A549 (cell line): ENCODE measurements around the gene PTTG2. TPM values are rescaled to one million over a fixed set of nuclear protein-coding genes. Genes with fewer than 3 reads are reported as not detected.

ENCODE experiments used
- ATAC-seq, 2 experiments: fragments of 200-7000 bp in 1 of 2; fragments of >200 bp in 1 of 2; cut with Nextera tagmentation in 1 of 2; cut with Tn5 transposase in 1 of 2; 3 replicates each; pipeline versions ENCODE4 v1.8.0 to v1.9.1; 2018 to 2020; ENCODE audit warnings: mild to moderate bottlenecking in 1 of 2, moderate library complexity in 1 of 2
- CTCF ChIA-PET: fragments of 300-600 bp; sonication (Branson Sonifier 250); formaldehyde crosslinking; extraction: SDS; loops from one replicate; lab custom pipeline; 2021; ENCODE audit warnings: antibody characterized with exemption, inconsistent platforms; lab: Yijun Ruan, JAX
- POLR2A ChIA-PET: fragments of 350-600 bp; formaldehyde crosslinking; extraction: SDS; loops from one replicate; lab custom pipeline; 2021; ENCODE audit warnings: antibody characterized with exemption, inconsistent platforms; lab: Yijun Ruan, JAX
- DNase-seq, 2 experiments: peaks; one replicate each; pipeline versions ENCODE4 v3.0.0 to v3.0.0-alpha.2; 2011 to 2016; ENCODE audit warnings: low read depth in 1 of 2, low spot score in 1 of 2
- FAIRE-seq: peaks from 2 replicates; lab custom pipeline; 2011; peaks lifted over from hg19 to GRCh38; lab: Jason Lieb, UNC
- H3K27ac ChIP-seq, 2 experiments: fragments of >200 bp; sonication (Bioruptor Twin); formaldehyde crosslinking; 3 replicates each; pipeline ENCODE4 v1.5.1; 2016 to 2017
- H3K4me1 ChIP-seq: fragments of >200 bp; sonication (Bioruptor Twin); formaldehyde crosslinking; 3 replicates; pipeline ENCODE4 v1.6.1; 2016
- H3K4me2 ChIP-seq: fragments of >200 bp; sonication (Bioruptor Twin); formaldehyde crosslinking; 3 replicates; pipeline ENCODE4 v1.6.1; 2016
- H3K4me3 ChIP-seq: fragments of >200 bp; sonication (Bioruptor Twin); formaldehyde crosslinking; 3 replicates; pipeline ENCODE4 v1.5.1; 2016
- H3K9me3 ChIP-seq: fragments of >200 bp; sonication (Bioruptor Twin); formaldehyde crosslinking; 3 replicates; pipeline ENCODE4 v1.6.1; 2016
- CBX2 ChIP-seq: fragments of 200-600 bp; sonication (generic); IDR thresholded peaks from 2 replicates; pipeline ENCODE4 v1.6.1; 2016; ENCODE audit warnings: low read depth, mild to moderate bottlenecking, borderline replicate concordance
- CHD4 ChIP-seq: fragments of 200-600 bp; sonication (generic); IDR thresholded peaks from 2 replicates; pipeline ENCODE4 v1.6.1; 2016; ENCODE audit warnings: antibody characterized with exemption, mild to moderate bottlenecking, borderline replicate concordance
- EHMT2 ChIP-seq: fragments of 200-600 bp; sonication (generic); IDR thresholded peaks from 2 replicates; pipeline ENCODE4 v1.6.1; 2016; ENCODE audit warnings: antibody characterized with exemption, low read depth, mild to moderate bottlenecking, moderate library complexity
- EP300 ChIP-seq, 2 experiments: fragments of >200 bp; sonication (Bioruptor Twin); formaldehyde crosslinking; IDR thresholded peaks; 2 replicates in 1 of 2; 3 replicates in 1 of 2; pipeline ENCODE4 v1.6.1; 2016 to 2017
- FOXS1 ChIP-seq: fragments of 250-450 bp; sonication (Bioruptor Pico); IDR thresholded peaks from 2 replicates; pipeline ENCODE4 v1.5.0; 2020; ENCODE audit warnings: mild to moderate bottlenecking, moderate library complexity
- GATA3 ChIP-seq: IDR thresholded peaks from 2 replicates; pipeline ENCODE4 v1.6.1; 2012; ENCODE audit warnings: borderline replicate concordance
- HDAC2 ChIP-seq: fragments of 200-600 bp; sonication (generic); IDR thresholded peaks from 2 replicates; pipeline ENCODE4 v1.6.1; 2016
- HES2 ChIP-seq: fragments of >200 bp; sonication (Bioruptor Twin); formaldehyde crosslinking; IDR thresholded peaks from 2 replicates; pipeline ENCODE4 v1.6.1; 2016
- HEYL ChIP-seq: fragments of 250-450 bp; sonication (Bioruptor Pico); IDR thresholded peaks from 2 replicates; pipeline ENCODE4 v1.8.0; 2021; ENCODE audit warnings: mild to moderate bottlenecking, moderate library complexity
- MAX ChIP-seq: IDR thresholded peaks from 2 replicates; pipeline ENCODE4 v1.6.1; 2012
- MAZ ChIP-seq: fragments of 150-350 bp; IDR thresholded peaks from 2 replicates; pipeline ENCODE4 v1.6.1; 2014; ENCODE audit warnings: antibody characterized with exemption, low read depth, low read length, borderline replicate concordance
- MYC ChIP-seq: IDR thresholded peaks from 2 replicates; pipeline ENCODE4 v1.6.1; 2012; ENCODE audit warnings: mild to moderate bottlenecking, inconsistent platforms, low read length, improper control_type of control experiment, borderline replicate concordance
- NPAS2 ChIP-seq: fragments of 250-450 bp; sonication (Bioruptor Pico); IDR thresholded peaks from 2 replicates; pipeline ENCODE4 v1.8.0; 2022; ENCODE audit warnings: mild to moderate bottlenecking, moderate library complexity, borderline replicate concordance
- NR3C1 ChIP-seq: fragments of >200 bp; sonication (Bioruptor Twin); formaldehyde crosslinking; IDR thresholded peaks from 3 replicates; pipeline ENCODE4 v1.6.1; 2017
- RAD21 ChIP-seq, 2 experiments: fragments of >200 bp in 1 of 2; sonication (Bioruptor Twin) in 1 of 2; formaldehyde crosslinking in 1 of 2; IDR thresholded peaks in 1 of 2; conservative IDR thresholded peaks in 1 of 2; 2 replicates in 1 of 2; 3 replicates in 1 of 2; pipeline ENCODE4 v1.6.1; 2012 to 2018; ENCODE audit warnings: inconsistent platforms in 1 of 2
- RARB ChIP-seq: fragments of 250-450 bp; sonication (Bioruptor Pico); IDR thresholded peaks from 2 replicates; pipeline ENCODE4 v1.8.0; 2021; ENCODE audit warnings: mild to moderate bottlenecking, moderate library complexity
- RFX5 ChIP-seq: fragments of 450-650 bp; IDR thresholded peaks from 2 replicates; pipeline ENCODE4 v1.7.1; 2014; ENCODE audit warnings: antibody characterized with exemption, mild to moderate bottlenecking, moderate library complexity
- RNF2 ChIP-seq: fragments of 200-600 bp; sonication (generic); IDR thresholded peaks from 2 replicates; pipeline ENCODE4 v1.6.1; 2016; ENCODE audit warnings: low read depth, mild to moderate bottlenecking, antibody characterized with exemption, moderate library complexity, borderline replicate concordance
- TFCP2L1 ChIP-seq: fragments of 250-450 bp; sonication (Bioruptor Pico); IDR thresholded peaks from 2 replicates; pipeline ENCODE4 v1.5.0; 2021; ENCODE audit warnings: mild to moderate bottlenecking
- ZC3H11A ChIP-seq: fragments of 450-650 bp; IDR thresholded peaks from 2 replicates; pipeline ENCODE4 v1.6.1; 2014; ENCODE audit warnings: antibody characterized with exemption, mild to moderate bottlenecking
- ZNF302 ChIP-seq: fragments of 250-450 bp; sonication (Bioruptor Pico); IDR thresholded peaks from 2 replicates; pipeline ENCODE4 v1.9.0; 2021; ENCODE audit warnings: inconsistent platforms, mild to moderate bottlenecking, moderate library complexity
- WGBS: methylation state at CpG from one replicate; pipeline ENCODE4 v1.1.6; 2017; ENCODE audit errors: missing lambda C conversion rate; 5-methylcytosine and 5-hydroxymethylcytosine counted together
- polyA plus RNA-seq, 4 experiments: library from polyadenylated mRNA; depleted of rRNA in 3 of 4; stranded (reverse); fragments of >200 nt; fragmentation: RNase III in 1 of 4; extraction: RNeasy Plus Mini Kit Qiagen cat#74134 plus additional on column Dnase treatment in 1 of 4; gene quantifications; 2 replicates in 3 of 4; 3 replicates in 1 of 4; pipeline ENCODE4 v1.2.3, GENCODE V29; 2011 to 2017
- TF ChIP-seq, protein P1 (sequence below): fragments of 250-450 bp; sonication (Bioruptor Pico); IDR thresholded peaks from 2 replicates; pipeline ENCODE4 v1.5.0; 2021; ENCODE audit warnings: mild to moderate bottlenecking, moderate library complexity, borderline replicate concordance
- TF ChIP-seq, protein P2 (sequence below): fragments of >200 bp; sonication (Bioruptor Twin); formaldehyde crosslinking; IDR thresholded peaks from 3 replicates; pipeline ENCODE4 v1.6.1; 2016

PTTG2 gene
- polyA plus RNA-seq, 2 of the 4 experiments (the other 2 are of a cell fraction) = not detected

- FAIRE-seq (no peak), ATAC-seq (no peak), DNase-seq (no peak)
- Histone ChIP-seq H3K27ac (no peak overlapping the region), H3K4me2 (no peak overlapping the region), H3K4me3 (no peak overlapping the region), H3K9me3 (no peaks in the 10 kb centered on the region), H3K4me1 (no peaks in the 10 kb centered on the region)
- no peak for TF ChIP-seq RNF2
- TF ChIP-seq HEYL (CRISPR knock-in tag) = no peak
- no peak for TF ChIP-seq ZC3H11A
- no peak for TF ChIP-seq FOXS1 (CRISPR knock-in tag)
- no peak for TF ChIP-seq NR3C1
- no peak for TF ChIP-seq NPAS2
- ChIA-PET CTCF (no interaction called here), POLR2A (no interaction called here)
- WGBS = 30% methylated on average over 4 of the region's 4 CpGs
Measured at GRCh38 chr4:37956941-37957340, 3.3 kb upstream of the PTTG2 start.

DNA sequence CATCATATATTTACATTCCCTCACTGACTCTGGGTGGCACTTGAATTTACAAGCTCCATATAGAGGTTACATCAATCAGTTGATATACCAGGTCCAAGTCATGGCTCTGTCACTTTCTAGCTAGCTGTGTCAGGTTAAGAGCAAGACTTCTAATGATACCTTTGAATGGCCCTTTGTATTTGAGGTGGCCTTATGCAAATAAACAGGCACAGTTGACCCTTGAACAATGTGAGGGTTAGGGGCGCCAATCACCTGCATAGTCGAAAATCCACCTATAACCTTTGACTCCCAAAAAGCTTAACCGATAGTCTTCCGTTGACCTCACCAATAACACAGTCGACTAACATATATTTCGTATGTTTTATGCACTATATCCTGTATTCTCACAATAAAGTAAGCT lies 1.3 kb upstream of the PTTG2 start:
- no peak overlapping the region for H3K4me3 ChIP-seq
- CTCF ChIA-PET = no interaction called here

DNA sequence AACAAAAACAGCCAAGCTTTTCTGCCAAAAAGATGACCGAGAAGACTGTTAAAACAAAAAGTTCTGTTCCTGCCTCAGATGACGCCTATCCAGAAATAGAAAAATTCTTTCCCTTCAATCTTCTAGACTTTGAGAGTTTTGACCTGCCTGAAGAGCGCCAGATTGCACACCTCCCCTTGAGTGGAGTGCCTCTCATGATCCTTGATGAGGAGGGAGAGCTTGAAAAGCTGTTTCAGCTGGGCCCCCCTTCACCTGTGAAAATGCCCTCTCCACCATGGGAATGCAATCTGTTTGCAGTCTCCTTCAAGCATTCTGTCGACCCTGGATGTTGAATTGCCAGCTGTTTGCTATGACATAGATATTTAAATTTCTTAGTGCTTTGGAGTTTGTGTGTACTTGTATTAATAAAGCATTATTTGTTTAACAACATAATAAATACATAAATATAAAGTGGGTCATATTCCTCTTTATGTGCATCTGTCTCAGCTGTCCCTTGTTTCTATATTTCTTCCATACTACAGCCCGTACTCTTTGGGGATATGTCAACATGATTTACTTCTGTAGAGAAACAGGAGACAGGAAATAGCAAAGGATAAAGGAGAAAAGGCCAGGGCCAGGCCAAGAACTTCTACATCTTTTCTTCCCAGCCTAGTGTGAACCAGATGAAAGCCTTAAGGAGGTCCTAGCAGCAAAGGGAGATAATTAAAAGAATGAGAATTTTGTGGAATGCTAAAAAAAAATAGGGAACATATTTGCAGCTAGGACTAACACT lies 667 bp downstream of the PTTG2 start:
- no peak overlapping the region for H3K27ac ChIP-seq
- ChIA-PET POLR2A (no interaction called here), CTCF (interaction anchor here (0.6 kb wide), 1 partner anchor 43 kb away, joined by 3 read pairs; no protein-coding TSS in a partner anchor)
- TF ChIP-seq EHMT2 (no peak), RAD21 (conservative IDR thresholded peaks at IDR 0.05 in 1 of 2, IDR thresholded peaks at IDR 0.05 in 1 of 2) (no peak), GATA3 (no peak), MYC (no peak), ZC3H11A (no peak), EP300 (IDR thresholded peaks at IDR 0.05) (no peak), CBX2 (no peak), HES2 (no peak), CHD4 (no peak), NPAS2 (no peak), RARB (no peak), RFX5 (no peak), TFCP2L1 (CRISPR knock-in tag) (no peak)
- TF ChIP-seq, protein P1, sequence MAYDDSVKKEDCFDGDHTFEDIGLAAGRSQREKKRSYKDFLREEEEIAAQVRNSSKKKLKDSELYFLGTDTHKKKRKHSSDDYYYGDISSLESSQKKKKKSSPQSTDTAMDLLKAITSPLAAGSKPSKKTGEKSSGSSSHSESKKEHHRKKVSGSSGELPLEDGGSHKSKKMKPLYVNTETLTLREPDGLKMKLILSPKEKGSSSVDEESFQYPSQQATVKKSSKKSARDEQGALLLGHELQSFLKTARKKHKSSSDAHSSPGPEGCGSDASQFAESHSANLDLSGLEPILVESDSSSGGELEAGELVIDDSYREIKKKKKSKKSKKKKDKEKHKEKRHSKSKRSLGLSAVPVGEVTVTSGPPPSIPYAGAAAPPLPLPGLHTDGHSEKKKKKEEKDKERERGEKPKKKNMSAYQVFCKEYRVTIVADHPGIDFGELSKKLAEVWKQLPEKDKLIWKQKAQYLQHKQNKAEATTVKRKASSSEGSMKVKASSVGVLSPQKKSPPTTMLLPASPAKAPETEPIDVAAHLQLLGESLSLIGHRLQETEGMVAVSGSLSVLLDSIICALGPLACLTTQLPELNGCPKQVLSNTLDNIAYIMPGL = no peak
- TF ChIP-seq, protein P2, sequence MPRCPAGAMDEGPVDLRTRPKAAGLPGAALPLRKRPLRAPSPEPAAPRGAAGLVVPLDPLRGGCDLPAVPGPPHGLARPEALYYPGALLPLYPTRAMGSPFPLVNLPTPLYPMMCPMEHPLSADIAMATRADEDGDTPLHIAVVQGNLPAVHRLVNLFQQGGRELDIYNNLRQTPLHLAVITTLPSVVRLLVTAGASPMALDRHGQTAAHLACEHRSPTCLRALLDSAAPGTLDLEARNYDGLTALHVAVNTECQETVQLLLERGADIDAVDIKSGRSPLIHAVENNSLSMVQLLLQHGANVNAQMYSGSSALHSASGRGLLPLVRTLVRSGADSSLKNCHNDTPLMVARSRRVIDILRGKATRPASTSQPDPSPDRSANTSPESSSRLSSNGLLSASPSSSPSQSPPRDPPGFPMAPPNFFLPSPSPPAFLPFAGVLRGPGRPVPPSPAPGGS = no peak
- no peak overlapping the region for H3K4me2 ChIP-seq
- H3K4me3 ChIP-seq = no peak overlapping the region
- no peaks in the 10 kb centered on the region for H3K9me3 ChIP-seq
- ATAC-seq (no peak), FAIRE-seq (no peak), DNase-seq (no peak)
- WGBS = 40% methylated on average over 5 of the region's 5 CpGs
- H3K4me1 ChIP-seq = no peaks in the 10 kb centered on the region

More for the DNA sequence above, 1.3 kb upstream of the PTTG2 start:
- no peaks in the 10 kb centered on the region for H3K4me1 ChIP-seq
- POLR2A ChIA-PET = no interaction called here
- ATAC-seq (no peak), DNase-seq (no peak), FAIRE-seq (no peak)
- TF ChIP-seq RFX5 (no peak), HEYL (CRISPR knock-in tag) (no peak), ZNF302 (CRISPR knock-in tag) (no peak), HDAC2 (no peak), MAX (no peak), EP300 (IDR thresholded peaks at IDR 0.05) (no peak), MAZ (no peak)
- TF ChIP-seq, protein P1 = no peak
- H3K27ac ChIP-seq = no peak overlapping the region
- 61% methylated on average over 6 of the region's 6 CpGs for WGBS
- no peak overlapping the region for H3K4me2 ChIP-seq
- H3K9me3 ChIP-seq = no peaks in the 10 kb centered on the region
